A673 (cell line): Measurements from ENCODE around the gene GPX4.

ENCODE experiments used
- EZH2 ChIP-seq: fragments of 200-600 bp; sonication (generic); IDR thresholded peaks from 2 replicates; pipeline ENCODE4 v1.6.1; 2017; ENCODE audit warnings: borderline replicate concordance, low read depth, mild to moderate bottlenecking, mixed read lengths, antibody characterized with exemption, low read length; ENCODE audit not compliant: poor library complexity, severe bottlenecking
- TF ChIP-seq, protein P1 (sequence below): fragments of 300-800, 200-600 bp; sonication (generic); conservative IDR thresholded peaks from 2 replicates; pipeline ENCODE4 v1.5.1; 2017; ENCODE audit warnings: low read depth, mild to moderate bottlenecking, antibody characterized with exemption, low read length, moderate library complexity, mixed read lengths

DNA sequence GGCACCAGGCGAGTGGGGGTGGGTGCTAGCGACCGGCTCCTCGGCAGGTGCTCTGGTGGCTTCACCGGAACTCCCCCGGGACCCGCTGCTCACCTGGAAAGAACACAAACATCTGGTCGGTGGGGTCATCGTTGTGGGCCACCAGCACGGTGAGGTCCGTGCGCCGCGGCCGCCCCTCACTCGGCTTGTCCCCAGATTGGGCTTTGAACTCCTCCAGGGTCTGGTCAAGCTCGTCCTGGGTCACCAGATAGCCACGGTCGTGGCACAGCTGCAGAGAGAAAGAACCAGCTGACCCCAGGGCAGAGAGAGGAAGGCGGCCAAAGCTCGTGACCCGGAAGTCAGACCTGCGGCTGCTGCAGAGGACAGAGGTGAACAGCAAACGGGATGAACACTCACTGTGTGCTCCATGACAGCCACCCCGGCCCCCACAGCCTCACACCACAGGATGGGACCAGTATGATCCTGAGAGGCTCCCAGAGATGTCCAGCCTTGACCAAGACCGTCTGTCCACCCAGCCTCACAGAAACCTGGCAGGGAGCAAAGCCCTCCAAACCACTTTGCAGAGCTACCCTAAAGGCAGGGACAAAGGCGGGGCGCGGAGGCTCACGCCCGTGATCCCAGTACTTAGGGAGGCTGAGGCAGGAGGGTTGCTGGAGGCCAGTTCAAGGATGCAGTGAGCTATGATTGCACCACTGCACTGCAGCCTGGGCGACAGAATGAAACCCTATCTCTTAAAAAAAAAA, 9.8 kb upstream of the GPX4 start:
- no peak for TF ChIP-seq EZH2
- TF ChIP-seq, protein P1, sequence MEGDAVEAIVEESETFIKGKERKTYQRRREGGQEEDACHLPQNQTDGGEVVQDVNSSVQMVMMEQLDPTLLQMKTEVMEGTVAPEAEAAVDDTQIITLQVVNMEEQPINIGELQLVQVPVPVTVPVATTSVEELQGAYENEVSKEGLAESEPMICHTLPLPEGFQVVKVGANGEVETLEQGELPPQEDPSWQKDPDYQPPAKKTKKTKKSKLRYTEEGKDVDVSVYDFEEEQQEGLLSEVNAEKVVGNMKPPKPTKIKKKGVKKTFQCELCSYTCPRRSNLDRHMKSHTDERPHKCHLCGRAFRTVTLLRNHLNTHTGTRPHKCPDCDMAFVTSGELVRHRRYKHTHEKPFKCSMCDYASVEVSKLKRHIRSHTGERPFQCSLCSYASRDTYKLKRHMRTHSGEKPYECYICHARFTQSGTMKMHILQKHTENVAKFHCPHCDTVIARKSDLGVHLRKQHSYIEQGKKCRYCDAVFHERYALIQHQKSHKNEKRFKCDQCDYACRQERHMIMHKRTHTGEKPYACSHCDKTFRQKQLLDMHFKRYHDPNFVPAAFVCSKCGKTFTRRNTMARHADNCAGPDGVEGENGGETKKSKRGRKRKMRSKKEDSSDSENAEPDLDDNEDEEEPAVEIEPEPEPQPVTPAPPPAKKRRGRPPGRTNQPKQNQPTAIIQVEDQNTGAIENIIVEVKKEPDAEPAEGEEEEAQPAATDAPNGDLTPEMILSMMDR = no peak
